ENCODE results near the gene ZNF226. TPM values are rescaled to one million over a fixed set of nuclear protein-coding genes. Genes with fewer than 3 reads are reported as not detected.
"Not testable (repeated sequence)": the region's sequence is repeated elsewhere in the genome, so short reads cannot be mapped to it uniquely, and the experiment has no call there.

Gene ZNF226
- total and polyA plus RNA-seq, 8 donors = 9.3 to 49.2 (median 18.2) TPM

DNA sequence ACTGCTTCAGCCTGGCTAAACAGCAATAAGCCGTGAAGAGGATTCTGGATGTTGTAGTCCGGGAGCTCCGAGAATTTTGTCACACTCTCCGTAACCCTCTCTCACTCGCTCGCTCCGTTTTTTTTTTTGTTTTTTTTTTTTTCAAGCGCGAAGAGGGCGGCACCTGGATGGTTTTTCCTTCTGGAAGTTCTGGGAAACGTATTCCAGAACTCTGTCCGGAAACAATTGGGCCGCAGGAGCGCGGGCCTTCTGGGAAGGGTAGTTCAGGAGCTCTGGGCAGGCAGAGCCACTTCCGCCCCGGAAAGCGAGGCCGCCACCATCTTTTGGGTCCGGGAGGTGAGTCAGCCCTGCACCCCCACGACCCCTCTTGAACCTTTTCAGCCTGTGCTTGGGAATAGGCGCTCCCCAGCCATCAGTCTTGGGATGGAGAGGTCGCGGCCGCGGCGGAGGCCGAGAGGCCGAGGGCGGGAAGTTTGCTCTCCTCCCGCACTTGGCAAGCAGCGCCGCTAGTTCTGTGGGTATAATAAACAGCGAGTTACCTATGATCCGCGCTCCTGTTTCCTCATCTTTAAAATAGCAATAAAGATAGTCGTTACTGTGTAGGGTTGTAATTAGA is 47.5 kb downstream of the ZNF226 start, which contains the start of gene ZNF227:
ZNF227 (plus strand) TSS at position 283 of the 616 bp plus-strand sequence. CDS start 5,261 bp downstream, outside the sequence.
- WGBS, 5 donors = 0 to 1% (median 0%) methylated on average over 34 to 37 of the region's 37 CpGs

DNA sequence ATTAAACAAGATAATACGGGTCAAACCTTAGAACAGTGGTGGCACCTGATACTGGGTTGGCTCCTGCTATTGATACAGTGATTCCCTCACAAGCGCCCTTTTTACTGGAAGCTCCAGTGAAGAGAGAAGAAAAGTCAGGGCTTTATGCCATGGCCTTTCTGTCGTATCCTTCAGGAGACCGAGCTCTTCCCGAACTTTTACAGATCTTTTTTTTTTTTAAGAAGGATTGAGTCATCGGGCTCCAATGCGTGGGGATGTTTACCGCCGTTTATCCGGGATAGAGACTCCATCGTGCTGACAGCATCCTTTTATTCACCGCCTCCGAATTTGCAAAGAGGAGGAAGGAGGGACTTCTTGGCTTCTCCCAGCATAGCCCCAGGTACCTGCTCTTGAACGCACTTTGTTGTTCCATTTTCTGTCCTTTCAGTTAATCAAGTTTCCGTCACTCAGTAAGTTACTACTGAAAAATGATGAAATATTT is 48.0 kb downstream of the ZNF226 start:
- intact Hi-C loops (cut with DNase I; ENCODE audit: low total_unique reads) = no loop called here
- 2 to 4% (median 3%) methylated on average over 15 of the region's 15 CpGs for WGBS, 5 donors

More for the DNA sequence above, 47.5 kb downstream of the ZNF226 start, which contains the start of gene ZNF227:
- TF ChIP-seq EP300 (IDR thresholded peaks at IDR 0.05) (peak; percentile 16), POLR2AphosphoS5 (IDR thresholded peaks at IDR 0.05) (peak; percentile 71 to 92 (median 74)), POLR2A (IDR thresholded peaks at IDR 0.05) (no peak)
- TF ChIP-seq, protein P1, sequence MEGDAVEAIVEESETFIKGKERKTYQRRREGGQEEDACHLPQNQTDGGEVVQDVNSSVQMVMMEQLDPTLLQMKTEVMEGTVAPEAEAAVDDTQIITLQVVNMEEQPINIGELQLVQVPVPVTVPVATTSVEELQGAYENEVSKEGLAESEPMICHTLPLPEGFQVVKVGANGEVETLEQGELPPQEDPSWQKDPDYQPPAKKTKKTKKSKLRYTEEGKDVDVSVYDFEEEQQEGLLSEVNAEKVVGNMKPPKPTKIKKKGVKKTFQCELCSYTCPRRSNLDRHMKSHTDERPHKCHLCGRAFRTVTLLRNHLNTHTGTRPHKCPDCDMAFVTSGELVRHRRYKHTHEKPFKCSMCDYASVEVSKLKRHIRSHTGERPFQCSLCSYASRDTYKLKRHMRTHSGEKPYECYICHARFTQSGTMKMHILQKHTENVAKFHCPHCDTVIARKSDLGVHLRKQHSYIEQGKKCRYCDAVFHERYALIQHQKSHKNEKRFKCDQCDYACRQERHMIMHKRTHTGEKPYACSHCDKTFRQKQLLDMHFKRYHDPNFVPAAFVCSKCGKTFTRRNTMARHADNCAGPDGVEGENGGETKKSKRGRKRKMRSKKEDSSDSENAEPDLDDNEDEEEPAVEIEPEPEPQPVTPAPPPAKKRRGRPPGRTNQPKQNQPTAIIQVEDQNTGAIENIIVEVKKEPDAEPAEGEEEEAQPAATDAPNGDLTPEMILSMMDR (IDR thresholded peaks at IDR 0.05) = no peak
- no peaks in the 10 kb centered on the region for H3K27me3 ChIP-seq
- H3K27ac ChIP-seq = peak within 1 kb of the TSS; percentile 86 to 95 (median 88)
- peak within 1 kb of the TSS; percentile 79 to 87 (median 82) for H3K4me3 ChIP-seq
- DNase-seq = peak; percentile 89 to 98
- peaks cover 0 to 32% (median 30%) of the 10 kb centered on the region in 4 donors for H3K36me3 ChIP-seq
- H3K9me3 ChIP-seq = peaks cover 0 to 12% (median 5%) of the 10 kb centered on the region in 4 donors
- peaks cover 0 to 23% (median 11%) of the 10 kb centered on the region in 4 donors for H3K4me1 ChIP-seq
- intact Hi-C loops (cut with DNase I; ENCODE audit: low total_unique reads) = no loop called here

DNA sequence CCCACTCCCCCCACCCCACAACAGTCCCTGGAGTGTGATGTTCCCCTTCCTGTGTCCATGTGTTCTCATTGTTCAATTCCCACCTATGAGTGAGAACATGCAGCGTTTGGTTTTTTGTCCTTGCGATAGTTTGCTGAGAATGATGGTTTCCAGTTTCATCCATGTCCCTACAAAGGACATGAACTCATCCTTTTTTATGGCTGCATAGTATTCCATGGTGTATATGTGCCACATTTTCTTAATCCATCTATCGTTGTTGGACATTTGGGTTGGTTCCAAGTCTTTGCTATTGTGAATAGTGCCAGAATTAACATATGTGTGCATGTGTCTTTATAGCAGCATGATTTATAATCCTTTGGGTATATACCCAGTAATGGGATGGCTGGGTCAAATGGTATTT is 55.0 kb downstream of the ZNF226 start:
- H3K4me3 ChIP-seq; H3K27me3 ChIP-seq; intact Hi-C loops (cut with DNase I; ENCODE audit: low total_unique reads); H3K27ac ChIP-seq; DNase-seq; H3K4me1 ChIP-seq: not testable (repeated sequence)
- WGBS, 5 donors = 88 to 100% (median 96%) methylated on average over 1 to 3 of the region's 3 CpGs
- peaks cover 10 to 63% (median 54%) of the 10 kb centered on the region in 4 donors for H3K36me3 ChIP-seq
- peaks cover 0 to 42% (median 19%) of the 10 kb centered on the region in 4 donors for H3K9me3 ChIP-seq

More for the DNA sequence above, 48.0 kb downstream of the ZNF226 start:
- peaks cover 0 to 19% (median 10%) of the 10 kb centered on the region in 4 donors for H3K4me1 ChIP-seq
- H3K36me3 ChIP-seq = peaks cover 0 to 38% (median 36%) of the 10 kb centered on the region in 4 donors
- H3K9me3 ChIP-seq = peaks cover 0 to 18% (median 8%) of the 10 kb centered on the region in 4 donors
- H3K27me3 ChIP-seq = no peaks in the 10 kb centered on the region
- TF ChIP-seq POLR2AphosphoS5 (IDR thresholded peaks at IDR 0.05) (no peak), EP300 (IDR thresholded peaks at IDR 0.05) (no peak), POLR2A (IDR thresholded peaks at IDR 0.05) (no peak)
- TF ChIP-seq, protein P1 (IDR thresholded peaks at IDR 0.05) = no peak
- peak in 1 of 2 donors; percentile 58 for DNase-seq
- H3K4me3 ChIP-seq = peak overlapping the region; percentile 79 to 87 (median 82)
- H3K27ac ChIP-seq = peak overlapping the region in 4 of 5 donors; percentile 86 to 90 (median 88)

DNA sequence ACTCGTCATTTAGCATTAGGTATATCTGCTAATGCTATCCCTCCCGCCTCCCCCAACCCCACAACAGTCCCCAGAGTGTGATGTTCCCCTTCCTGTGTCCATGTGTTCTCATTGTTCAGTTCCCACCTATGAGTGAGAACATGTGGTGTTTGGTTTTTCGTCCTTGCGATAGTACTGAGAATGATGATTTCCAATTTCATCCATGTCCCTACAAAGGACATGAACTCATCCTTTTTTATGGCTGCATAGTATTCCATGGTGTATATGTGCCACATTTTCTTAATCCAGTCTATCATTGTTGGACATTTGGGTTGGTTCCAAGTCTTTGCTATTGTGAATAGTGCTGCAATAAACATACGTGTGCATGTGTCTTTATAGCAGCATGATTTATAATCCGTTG is 55.9 kb downstream of the ZNF226 start:
- H3K9me3 ChIP-seq = peaks cover 2 to 48% (median 24%) of the 10 kb centered on the region in 4 donors
- intact Hi-C loops (cut with DNase I; ENCODE audit: low total_unique reads) = not testable (repeated sequence)

DNA sequence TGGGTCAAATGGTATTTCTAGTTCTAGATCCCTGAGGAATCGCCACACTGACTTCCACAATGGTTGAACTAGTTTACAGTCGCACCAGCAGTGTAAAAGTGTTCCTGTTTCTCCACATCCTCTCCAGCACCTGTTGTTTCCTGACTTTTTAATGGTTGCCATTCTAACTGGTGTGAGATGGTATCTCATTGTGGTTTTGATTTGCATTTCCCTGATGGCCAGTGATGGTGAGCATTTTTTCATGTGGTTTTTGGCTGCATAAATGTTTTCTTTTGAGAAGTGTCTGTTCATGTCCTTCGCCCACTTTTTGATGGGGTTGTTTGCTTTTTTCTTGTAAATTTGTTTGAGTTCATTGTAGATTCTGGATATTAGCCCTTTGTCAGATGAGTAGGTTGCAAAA is 56.4 kb downstream of the ZNF226 start:
- Histone ChIP-seq H3K9me3 (peaks cover 7 to 54% (median 28%) of the 10 kb centered on the region in 4 donors), H3K36me3 (peaks cover 18 to 61% (median 50%) of the 10 kb centered on the region in 4 donors)
- H3K27me3 ChIP-seq; intact Hi-C loops (cut with DNase I; ENCODE audit: low total_unique reads); H3K27ac ChIP-seq; DNase-seq; H3K4me3 ChIP-seq; H3K4me1 ChIP-seq: not testable (repeated sequence)
- 93 to 100% (median 97%) methylated on average over 2 to 3 of the region's 3 CpGs for WGBS, 5 donors

More for the DNA sequence above, 55.9 kb downstream of the ZNF226 start:
- not testable (repeated sequence) for H3K27me3 ChIP-seq, H3K27ac ChIP-seq, H3K4me1 ChIP-seq, H3K4me3 ChIP-seq, DNase-seq
- H3K36me3 ChIP-seq = peaks cover 13 to 61% (median 50%) of the 10 kb centered on the region in 4 donors
- WGBS, 5 donors = 95 to 98% (median 98%) methylated on average over 6 of the region's 6 CpGs

Other genes starting within 250 kb of the ZNF226 start
- 10 to 100 TPM in 1 of 5 donors, 1 to 10 TPM in 3, under 1 TPM in 1; 0.89 to 17.1 (median 8.1) TPM for gene ZNF45, start 229.8 kb upstream of the ZNF226 start, total RNA-seq
- 1 to 10 TPM; 3.3 to 4.9 (median 3.7) TPM for gene ZNF45, start 229.8 kb upstream of the ZNF226 start, polyA plus RNA-seq
- 10 to 100 TPM in 1 of 5 donors, 1 to 10 TPM in 3, not detected in 1; 1.4 to 12.1 (median 7.0) TPM for gene ZNF221, start 213.9 kb upstream of the ZNF226 start, total RNA-seq
- under 1 TPM; 0.31 to 0.76 (median 0.40) TPM for gene ZNF221, start 213.9 kb upstream of the ZNF226 start, polyA plus RNA-seq
- 1 to 10 TPM in 4 of 5 donors, not detected in 1; 4.2 to 9.4 (median 5.1) TPM for gene ZNF155, start 180.9 kb upstream of the ZNF226 start, total RNA-seq
- gene ZNF155, start 180.9 kb upstream of the ZNF226 start, polyA plus RNA-seq = 1 to 10 TPM; 3.7 to 4.7 (median 3.8) TPM
- 10 to 100 TPM in 1 of 5 donors, 1 to 10 TPM in 3, not detected in 1; 1.3 to 16.1 (median 6.3) TPM for gene ZNF230, start 162.1 kb upstream of the ZNF226 start, total RNA-seq
- 1 to 10 TPM; 1.1 to 2.1 (median 1.1) TPM for gene ZNF230, start 162.1 kb upstream of the ZNF226 start, polyA plus RNA-seq
- 1 to 10 TPM in 2 of 5 donors, not detected in 3; 2.2 to 6.1 TPM for gene ZNF222, start 139.7 kb upstream of the ZNF226 start, total RNA-seq
- 1 to 10 TPM; 1.1 to 2.8 (median 1.7) TPM for gene ZNF222, start 139.7 kb upstream of the ZNF226 start, polyA plus RNA-seq
- 1 to 10 TPM in 2 of 5 donors, not detected in 3; 8.0 to 8.1 TPM for gene ZNF223, start 113.1 kb upstream of the ZNF226 start, total RNA-seq
- gene ZNF223, start 113.1 kb upstream of the ZNF226 start, polyA plus RNA-seq = 1 to 10 TPM; 1.2 to 8.6 (median 2.9) TPM
- gene ZNF284, start 92.9 kb upstream of the ZNF226 start, total RNA-seq = 1 to 10 TPM in 3 of 5 donors, under 1 TPM in 1, not detected in 1; 0.29 to 7.6 (median 3.9) TPM
- gene ZNF284, start 92.9 kb upstream of the ZNF226 start, polyA plus RNA-seq = under 1 TPM; 0.15 to 0.68 (median 0.37) TPM
- gene ZNF224, start 70.7 kb upstream of the ZNF226 start, total RNA-seq = 10 to 100 TPM; 14.6 to 54.0 (median 19.2) TPM
- 10 to 100 TPM in 1 of 3 donors, 1 to 10 TPM in 2; 6.9 to 13.6 (median 9.9) TPM for gene ZNF224, start 70.7 kb upstream of the ZNF226 start, polyA plus RNA-seq
- gene ZNF225, start 51.7 kb upstream of the ZNF226 start, total RNA-seq = 1 to 10 TPM in 4 of 5 donors, under 1 TPM in 1; 0.29 to 8.3 (median 2.7) TPM
- gene ZNF225, start 51.7 kb upstream of the ZNF226 start, polyA plus RNA-seq = 1 to 10 TPM in 2 of 3 donors, under 1 TPM in 1; 1.00 to 1.8 (median 1.2) TPM
- 10 to 100 TPM in 1 of 5 donors, 1 to 10 TPM in 3, under 1 TPM in 1; 0.58 to 11.6 (median 3.8) TPM for gene ZNF234, start 23.5 kb upstream of the ZNF226 start, total RNA-seq
- 1 to 10 TPM; 1.6 to 1.7 (median 1.6) TPM for gene ZNF234, start 23.5 kb upstream of the ZNF226 start, polyA plus RNA-seq
- gene ZNF227, start 47.4 kb downstream of the ZNF226 start, total RNA-seq = 10 to 100 TPM in 2 of 5 donors, 1 to 10 TPM in 1, under 1 TPM in 2; 0.58 to 31.9 (median 6.7) TPM
- 1 to 10 TPM; 3.1 to 7.9 (median 3.5) TPM for gene ZNF227, start 47.4 kb downstream of the ZNF226 start, polyA plus RNA-seq
- gene ZNF233, start 94.8 kb downstream of the ZNF226 start, total RNA-seq = 1 to 10 TPM in 1 of 5 donors, under 1 TPM in 1, not detected in 3; 0.58 to 3.7 TPM
- under 1 TPM; 0.25 to 0.46 (median 0.43) TPM for gene ZNF233, start 94.8 kb downstream of the ZNF226 start, polyA plus RNA-seq
- gene ZNF235, start 139.9 kb downstream of the ZNF226 start, total RNA-seq = 10 to 100 TPM in 1 of 5 donors, 1 to 10 TPM in 3, under 1 TPM in 1; 0.89 to 14.9 (median 2.9) TPM
- gene ZNF235, start 139.9 kb downstream of the ZNF226 start, polyA plus RNA-seq = 1 to 10 TPM; 1.1 to 1.5 (median 1.2) TPM
- gene ZNF112, start 191.6 kb downstream of the ZNF226 start, total RNA-seq = 10 to 100 TPM in 2 of 5 donors, 1 to 10 TPM in 3; 1.2 to 20.1 (median 9.7) TPM
- 1 to 10 TPM; 1.1 to 1.7 (median 1.2) TPM for gene ZNF112, start 191.6 kb downstream of the ZNF226 start, polyA plus RNA-seq
- 1 to 10 TPM in 2 of 5 donors, under 1 TPM in 3; 0.43 to 5.0 (median 0.89) TPM for gene ZNF285, start 236.5 kb downstream of the ZNF226 start, total RNA-seq
- gene ZNF285, start 236.5 kb downstream of the ZNF226 start, polyA plus RNA-seq = 1 to 10 TPM in 1 of 3 donors, under 1 TPM in 2; 0.25 to 1.4 (median 0.46) TPM

All from stomach (tissue), 9 donors.